GM12878 (cell line): ENCODE data around the gene POU2F3. TPM values are rescaled to one million over a fixed set of nuclear protein-coding genes. Genes with fewer than 3 reads are reported as not detected.
A peak's percentile ranks its signal among the peaks of the same experiment; 100 is the strongest.

Experiments
- ASH2L ChIP-seq: fragments of 300-600, 200-600 bp; sonication (generic); IDR thresholded peaks from 2 replicates; pipeline ENCODE4 v1.6.1; 2017; ENCODE audit warnings: low read depth, mild to moderate bottlenecking, borderline replicate concordance
- CBFB ChIP-seq: IDR thresholded peaks from 2 replicates; pipeline ENCODE4 v1.6.1; 2016; ENCODE audit warnings: antibody characterized with exemption, low read depth
- CHD1 ChIP-seq: IDR thresholded peaks from 2 replicates; pipeline ENCODE4 v1.6.1; 2012; ENCODE audit warnings: low read depth, low read length, improper control_type of control experiment
- CREB1 ChIP-seq: IDR thresholded peaks from 2 replicates; pipeline ENCODE4 v1.6.1; 2012; ENCODE audit warnings: low read depth, mild to moderate bottlenecking, inconsistent platforms
- E4F1 ChIP-seq: fragments of 450-650 bp; IDR thresholded peaks from 2 replicates; pipeline ENCODE4 v1.6.1; 2018; ENCODE audit warnings: borderline replicate concordance, mild to moderate bottlenecking; ENCODE audit not compliant: partially characterized antibody
- HDAC2 ChIP-seq: fragments of 200-600 bp; sonication (generic); IDR thresholded peaks from 2 replicates; pipeline ENCODE4 v1.6.1; 2017
- HDAC6 ChIP-seq: fragments of 200-600 bp; sonication (generic); IDR thresholded peaks from one replicate; pipeline ENCODE4 v1.8.0; 2017; ENCODE audit warnings: antibody characterized with exemption; ENCODE audit not compliant: unreplicated experiment
- IRF4 ChIP-seq: IDR thresholded peaks from 2 replicates; pipeline ENCODE4 v1.6.1; 2011; ENCODE audit warnings: low read depth, low read length
- KAT2A ChIP-seq: conservative IDR thresholded peaks from 2 replicates; pipeline ENCODE4 v1.6.1; 2011; ENCODE audit warnings: low read depth, low read length; ENCODE audit not compliant: control insufficient read depth
- MXI1 ChIP-seq: fragments of 150-350 bp; IDR thresholded peaks from 2 replicates; pipeline ENCODE4 v1.6.1; 2011; ENCODE audit warnings: low read depth, mild to moderate bottlenecking, inconsistent platforms, low read length, improper control_type of control experiment
- NR2C2 ChIP-seq: IDR thresholded peaks from 2 replicates; pipeline ENCODE4 v1.6.1; 2011; ENCODE audit warnings: borderline replicate concordance, low read depth; ENCODE audit not compliant: control insufficient read depth, insufficient read length
- NR2F1 ChIP-seq: fragments of 450-650 bp; conservative IDR thresholded peaks from 2 replicates; pipeline ENCODE4 v1.6.1; 2017; ENCODE audit warnings: mild to moderate bottlenecking
- SMAD5 ChIP-seq: IDR thresholded peaks from 2 replicates; pipeline ENCODE4 v1.6.1; 2016; ENCODE audit warnings: antibody characterized with exemption, low read depth
- ZBTB4 ChIP-seq: fragments of 450-650 bp; formaldehyde crosslinking; IDR thresholded peaks from 2 replicates; pipeline ENCODE4 v1.4.0; 2022; ENCODE audit warnings: mild to moderate bottlenecking, moderate library complexity
- ZSCAN29 ChIP-seq: fragments of 450-650 bp; IDR thresholded peaks from 2 replicates; pipeline ENCODE4 v1.6.1; 2017; ENCODE audit warnings: mild to moderate bottlenecking, moderate library complexity
- polyA plus RNA-seq, 11 experiments: library from polyadenylated mRNA; depleted of rRNA in 4 of 11; unstranded in 6 of 11; stranded (reverse) in 5 of 11; fragments of >200 nt; fragmentation: Nextera tagmentation in 4 of 11; fragmentation: Illumina TruSeq in 1 of 11; extraction: Ambion mirVana in 4 of 11; extraction: Trizol in 1 of 11; gene quantifications; 1 replicate in 1 of 11; 2 replicates in 10 of 11; pipeline versions ENCODE4 v1.2.1 to v1.2.3, GENCODE V29; 2011 to 2016; ENCODE audit warnings: inconsistent platforms in 2 of 11, missing spikeins in 2 of 11, low read depth in 1 of 11
- total RNA-seq, 4 experiments: library from RNA; depleted of rRNA in 3 of 4; stranded (reverse); fragments of >200 nt in 3 of 4; fragmentation: Illumina TruSeq in 1 of 4; extraction: Trizol in 1 of 4; gene quantifications; 2 replicates each; pipeline versions ENCODE4 v1.2.1 to v1.2.3, GENCODE V29; 2013 to 2021
- TF ChIP-seq, protein P1 (sequence below): fragments of 450-650 bp; IDR thresholded peaks from 2 replicates; pipeline ENCODE4 v1.6.1; 2017; ENCODE audit warnings: antibody characterized with exemption, mild to moderate bottlenecking, moderate library complexity
- TF ChIP-seq, protein P2 (sequence below): IDR thresholded peaks from 2 replicates; pipeline ENCODE4 v1.6.1; 2011; ENCODE audit warnings: low read depth, mild to moderate bottlenecking, low read length, moderate library complexity, borderline replicate concordance; ENCODE audit errors: extremely low read depth

The POU2F3 gene
- total and polyA plus RNA-seq, 10 of the 15 experiments (the other 5 are each of a cell fraction or from before 2014, with no cell fraction given), result 0.09 to 4.4 (median 0.33) TPM

GRCh38 chr11:120249279-120250262 is 9.6 kb downstream of the POU2F3 start (continued):
- TF ChIP-seq, protein P1, sequence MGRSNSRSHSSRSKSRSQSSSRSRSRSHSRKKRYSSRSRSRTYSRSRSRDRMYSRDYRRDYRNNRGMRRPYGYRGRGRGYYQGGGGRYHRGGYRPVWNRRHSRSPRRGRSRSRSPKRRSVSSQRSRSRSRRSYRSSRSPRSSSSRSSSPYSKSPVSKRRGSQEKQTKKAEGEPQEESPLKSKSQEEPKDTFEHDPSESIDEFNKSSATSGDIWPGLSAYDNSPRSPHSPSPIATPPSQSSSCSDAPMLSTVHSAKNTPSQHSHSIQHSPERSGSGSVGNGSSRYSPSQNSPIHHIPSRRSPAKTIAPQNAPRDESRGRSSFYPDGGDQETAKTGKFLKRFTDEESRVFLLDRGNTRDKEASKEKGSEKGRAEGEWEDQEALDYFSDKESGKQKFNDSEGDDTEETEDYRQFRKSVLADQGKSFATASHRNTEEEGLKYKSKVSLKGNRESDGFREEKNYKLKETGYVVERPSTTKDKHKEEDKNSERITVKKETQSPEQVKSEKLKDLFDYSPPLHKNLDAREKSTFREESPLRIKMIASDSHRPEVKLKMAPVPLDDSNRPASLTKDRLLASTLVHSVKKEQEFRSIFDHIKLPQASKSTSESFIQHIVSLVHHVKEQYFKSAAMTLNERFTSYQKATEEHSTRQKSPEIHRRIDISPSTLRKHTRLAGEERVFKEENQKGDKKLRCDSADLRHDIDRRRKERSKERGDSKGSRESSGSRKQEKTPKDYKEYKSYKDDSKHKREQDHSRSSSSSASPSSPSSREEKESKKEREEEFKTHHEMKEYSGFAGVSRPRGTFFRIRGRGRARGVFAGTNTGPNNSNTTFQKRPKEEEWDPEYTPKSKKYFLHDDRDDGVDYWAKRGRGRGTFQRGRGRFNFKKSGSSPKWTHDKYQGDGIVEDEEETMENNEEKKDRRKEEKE, result no peak
- TF ChIP-seq MXI1 (no peak), E4F1 (no peak), ASH2L (no peak), CBFB (no peak), ZBTB4 (CRISPR knock-in tag) (no peak), IRF4 (no peak), HDAC2 (no peak), CHD1 (no peak), NR2C2 (no peak), CREB1 (no peak), HDAC6 (no peak), NR2F1 (peak; percentile 95), SMAD5 (no peak), KAT2A (no peak), ZSCAN29 (no peak)
- TF ChIP-seq, protein P2, sequence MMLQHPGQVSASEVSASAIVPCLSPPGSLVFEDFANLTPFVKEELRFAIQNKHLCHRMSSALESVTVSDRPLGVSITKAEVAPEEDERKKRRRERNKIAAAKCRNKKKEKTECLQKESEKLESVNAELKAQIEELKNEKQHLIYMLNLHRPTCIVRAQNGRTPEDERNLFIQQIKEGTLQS, result no peak
